Thoracic aorta (tissue), 2 donors: ENCODE results near the gene TBX1. TPM values are rescaled to one million over a fixed set of nuclear protein-coding genes. Genes with fewer than 3 reads are reported as not detected.

Experiments used
- ATAC-seq: fragments of 150-250 bp; one replicate; pipeline ENCODE4 v1.8.0; 2017; ENCODE audit warnings: low read depth; ENCODE audit not compliant: insufficient number of reproducible peaks, low FRiP score
- DNase-seq: peaks from one replicate; pipeline ENCODE4 v3.0.0-alpha.2; 2020; ENCODE audit warnings: low spot score
- H3K27ac ChIP-seq, 2 donors: fragments of 200-600 bp; sonication (generic); 1 replicate in 1 of 2; 2 replicates in 1 of 2; pipeline ENCODE4 v1.5.1; 2016; ENCODE audit warnings: mild to moderate bottlenecking in 2 of 2, moderate library complexity in 2 of 2
- H3K27me3 ChIP-seq: fragments of 200-600 bp; sonication (generic); replicated peaks from 2 replicates; pipeline ENCODE4 v1.6.0; 2016; ENCODE audit warnings: mild to moderate bottlenecking; ENCODE audit not compliant: insufficient read depth
- H3K36me3 ChIP-seq: fragments of 200-600 bp; sonication (generic); one replicate; pipeline ENCODE4 v1.5.1; 2016
- H3K4me1 ChIP-seq, 2 donors: fragments of 200-600 bp; sonication (generic); 1 replicate in 1 of 2; 2 replicates in 1 of 2; pipeline versions ENCODE4 v1.5.1 to v1.6.0; 2016; ENCODE audit warnings: low read depth in 2 of 2, mild to moderate bottlenecking in 1 of 2; ENCODE audit not compliant: control insufficient read depth in 1 of 2
- H3K4me3 ChIP-seq: fragments of 200-600 bp; sonication (generic); 2 replicates; pipeline ENCODE4 v1.5.1; 2016; ENCODE audit warnings: mild to moderate bottlenecking
- H3K9me3 ChIP-seq: fragments of 200-600 bp; sonication (generic); 2 replicates; pipeline ENCODE4 v1.5.1; 2016
- CTCF ChIP-seq: fragments of 200-600 bp; sonication (generic); IDR thresholded peaks from one replicate; pipeline ENCODE4 v1.5.1; 2019; ENCODE audit warnings: antibody characterized with exemption
- total RNA-seq, 2 donors: library from RNA; depleted of rRNA; stranded (reverse); fragments of >200 nt; gene quantifications; one replicate each; pipeline versions ENCODE4 v1.1.0 to v1.2.3, GENCODE V29; 2016

The TBX1 gene
- total RNA-seq, 2 donors from 2014 or later, result 2.7 to 8.0 TPM

- H3K4me1 ChIP-seq, result peaks cover 0 to 3% of the 10 kb centered on the region in 2 donors
- peaks cover 7% of the 10 kb centered on the region for H3K27me3 ChIP-seq
- H3K4me3 ChIP-seq, result no peak overlapping the region
- no peak for ATAC-seq
- H3K36me3 ChIP-seq, result no peaks in the 10 kb centered on the region
- H3K27ac ChIP-seq, result no peak overlapping the region
- no peaks in the 10 kb centered on the region for H3K9me3 ChIP-seq
- no peak for TF ChIP-seq CTCF
- no peak for DNase-seq
Observed at GRCh38 chr22:19763458-19764298, 3.1 kb downstream of the TBX1 start.

GRCh38 chr22:19764299-19764593, 3.7 kb downstream of the TBX1 start:
- no peak overlapping the region for H3K27ac ChIP-seq
- H3K4me1 ChIP-seq, result peaks cover 0 to 3% of the 10 kb centered on the region in 2 donors
- ATAC-seq, result no peak
- H3K4me3 ChIP-seq, result no peak overlapping the region
- no peak for DNase-seq
- H3K27me3 ChIP-seq, result peaks cover 7% of the 10 kb centered on the region
- H3K9me3 ChIP-seq, result no peaks in the 10 kb centered on the region
- H3K36me3 ChIP-seq, result no peaks in the 10 kb centered on the region
- no peak for TF ChIP-seq CTCF

GRCh38 chr22:19764636-19765476, 4.3 kb downstream of the TBX1 start:
- H3K27me3 ChIP-seq, result peaks cover 2% of the 10 kb centered on the region
- DNase-seq (no peak), ATAC-seq (no peak)
- H3K9me3 ChIP-seq, result no peaks in the 10 kb centered on the region
- no peak for TF ChIP-seq CTCF
- peaks cover 0 to 3% of the 10 kb centered on the region in 2 donors for H3K4me1 ChIP-seq
- H3K4me3 ChIP-seq, result peak overlapping the region; percentile 33
- no peaks in the 10 kb centered on the region for H3K36me3 ChIP-seq
- H3K27ac ChIP-seq, result no peak overlapping the region

- Histone ChIP-seq H3K4me1 (no peaks in the 10 kb centered on the region), H3K27me3 (no peaks in the 10 kb centered on the region), H3K9me3 (no peaks in the 10 kb centered on the region), H3K4me3 (peak overlapping the region; percentile 33), H3K27ac (no peak overlapping the region), H3K36me3 (no peaks in the 10 kb centered on the region)
- TF ChIP-seq CTCF, result no peak
- ATAC-seq (no peak), DNase-seq (no peak)
Observed at GRCh38 chr22:19765477-19766239, 5.1 kb downstream of the TBX1 start.

GRCh38 chr22:19766240-19766510, 5.6 kb downstream of the TBX1 start:
- Histone ChIP-seq H3K9me3 (no peaks in the 10 kb centered on the region), H3K4me1 (no peaks in the 10 kb centered on the region), H3K27ac (no peak overlapping the region), H3K36me3 (no peaks in the 10 kb centered on the region), H3K4me3 (peak overlapping the region; percentile 54), H3K27me3 (no peaks in the 10 kb centered on the region)
- no peak for DNase-seq
- ATAC-seq, result no peak
- no peak for TF ChIP-seq CTCF
